ENCODE measurements around the gene CCDC87. TPM values are rescaled to one million over a fixed set of nuclear protein-coding genes. Genes with fewer than 3 reads are reported as not detected.
A peak's percentile ranks its signal among the peaks of the same experiment; 100 is the strongest.

CCDC87 gene
- total RNA-seq, 1 donor from 2014 or later = 0.31 TPM

GRCh38 chr11:66631883-66632282, 39.0 kb upstream of the CCDC87 start:
- no peak for TF ChIP-seq CTCF (IDR thresholded peaks at IDR 0.05)
- H3K4me1 Mint-ChIP-seq = peaks cover 43% of the 10 kb centered on the region
- POLR2A ChIA-PET = interaction anchor here (0.6 kb wide), 1 partner anchor 41 kb away, joined by 6 read pairs; no protein-coding TSS in a partner anchor

GRCh38 chr11:66629356-66629755, 36.5 kb upstream of the CCDC87 start:
- intact Hi-C loops (cut with micrococcal nuclease) = no loop called here
- H3K27ac Mint-ChIP-seq = no peak overlapping the region
- POLR2A ChIA-PET = interaction anchor here (4.8 to 14.8 kb wide), 2 partner anchors 11 to 12 kb away, joined by 26 to 272 read pairs; partner anchors contain the start of genes RBM14 and RBM4
- ATAC-seq (ENCODE audit: low read depth) = no peak
- TF ChIP-seq CTCF (IDR thresholded peaks at IDR 0.05) = no peak
- no peaks in the 10 kb centered on the region for H3K9me3 Mint-ChIP-seq
- H3K4me3 Mint-ChIP-seq = no peak overlapping the region
- no peaks in the 10 kb centered on the region for H3K27me3 Mint-ChIP-seq
- no peak for DNase-seq
- peaks cover 35% of the 10 kb centered on the region for H3K4me1 Mint-ChIP-seq
- CTCF ChIA-PET = no interaction called here
- peaks cover 72% of the 10 kb centered on the region for H3K36me3 Mint-ChIP-seq (ENCODE audit: low read depth)

More at GRCh38 chr11:66631883-66632282, 39.0 kb upstream of the CCDC87 start:
- Mint-ChIP-seq H3K36me3 (ENCODE audit: low read depth) (peaks cover 55% of the 10 kb centered on the region), H3K27me3 (no peaks in the 10 kb centered on the region), H3K4me3 (no peak overlapping the region), H3K9me3 (no peaks in the 10 kb centered on the region), H3K27ac (no peak overlapping the region)
- no peak for DNase-seq
- CTCF ChIA-PET = no interaction called here
- intact Hi-C loops (cut with micrococcal nuclease) = no loop called here
- ATAC-seq (ENCODE audit: low read depth) = no peak

- Mint-ChIP-seq H3K9me3 (no peaks in the 10 kb centered on the region), H3K27ac (peak overlapping the region; percentile 32), H3K4me1 (peaks cover 42% of the 10 kb centered on the region), H3K4me3 (no peak overlapping the region), H3K36me3 (ENCODE audit: low read depth) (peaks cover 78% of the 10 kb centered on the region), H3K27me3 (no peaks in the 10 kb centered on the region)
- intact Hi-C loops (cut with micrococcal nuclease) = loop anchor here (1.0 kb wide), 1 partner anchor 11 kb away; no protein-coding TSS in a partner anchor
- ChIA-PET POLR2A (interaction anchor here (0.6 to 14.8 kb wide), 3 partner anchors 10 to 17 kb away, joined by 4 to 272 read pairs (median 26); partner anchors contain the start of genes RBM14 and RBM4), CTCF (no interaction called here)
- TF ChIP-seq CTCF (IDR thresholded peaks at IDR 0.05) = no peak
- no peak for DNase-seq
- ATAC-seq (ENCODE audit: low read depth) = no peak
Observed at GRCh38 chr11:66628061-66628603, 35.3 kb upstream of the CCDC87 start.

GRCh38 chr11:66626926-66627325, 34.1 kb upstream of the CCDC87 start:
- Mint-ChIP-seq H3K27me3 (no peaks in the 10 kb centered on the region), H3K4me1 (peaks cover 43% of the 10 kb centered on the region), H3K36me3 (ENCODE audit: low read depth) (peaks cover 79% of the 10 kb centered on the region), H3K9me3 (no peaks in the 10 kb centered on the region), H3K4me3 (no peak overlapping the region), H3K27ac (no peak overlapping the region)
- ChIA-PET POLR2A (interaction anchor here (4.8 to 14.8 kb wide), 2 partner anchors 9 to 14 kb away, joined by 26 to 272 read pairs; partner anchors contain the start of genes RBM14 and RBM4), CTCF (no interaction called here)
- no peak for TF ChIP-seq CTCF (IDR thresholded peaks at IDR 0.05)
- DNase-seq (no peak), ATAC-seq (ENCODE audit: low read depth) (no peak)
- intact Hi-C loops (cut with micrococcal nuclease) = no loop called here

GRCh38 chr11:66626382-66626781, 33.5 kb upstream of the CCDC87 start:
- Mint-ChIP-seq H3K27ac (no peak overlapping the region), H3K4me3 (no peak overlapping the region), H3K36me3 (ENCODE audit: low read depth) (peaks cover 81% of the 10 kb centered on the region), H3K27me3 (no peaks in the 10 kb centered on the region), H3K9me3 (no peaks in the 10 kb centered on the region), H3K4me1 (peaks cover 46% of the 10 kb centered on the region)
- ChIA-PET CTCF (no interaction called here), POLR2A (interaction anchor here (14.8 kb wide), 1 partner anchor 14 kb away, joined by 272 read pairs; the partner anchor contains the start of gene RBM4)
- TF ChIP-seq CTCF (IDR thresholded peaks at IDR 0.05) = no peak
- DNase-seq (no peak), ATAC-seq (ENCODE audit: low read depth) (no peak)
- intact Hi-C loops (cut with micrococcal nuclease) = no loop called here
